DND-41 (cell line): ENCODE measurements around the gene ACSL3.

Source experiments
- ATAC-seq: fragments of 200-7000 bp; cut with Tn5 transposase; 3 replicates; pipeline ENCODE4 v1.9.1; 2021; ENCODE audit warnings: low read depth; ENCODE audit not compliant: insufficient read depth
- DNase-seq: peaks from one replicate; pipeline ENCODE4 v3.0.0-alpha.2; 2020
- H2AFZ ChIP-seq: 2 replicates; pipeline ENCODE4 v1.6.0; 2012; ENCODE audit warnings: low read depth, low read length
- H3K27ac ChIP-seq: 2 replicates; pipeline ENCODE4 v1.5.1; 2012; ENCODE audit warnings: low read length, inconsistent platforms
- H3K27me3 ChIP-seq: fragments of 200-600 bp; sonication (generic); 2 replicates; pipeline ENCODE4 v1.6.0; 2012; ENCODE audit warnings: low read length, mild to moderate bottlenecking, inconsistent platforms; ENCODE audit not compliant: insufficient read depth, poor library complexity
- H3K36me3 ChIP-seq: 2 replicates; pipeline ENCODE4 v1.5.1; 2012; ENCODE audit warnings: low read length, inconsistent platforms; ENCODE audit not compliant: insufficient read depth
- H3K4me1 ChIP-seq: 2 replicates; pipeline ENCODE4 v1.5.1; 2012; ENCODE audit warnings: mild to moderate bottlenecking, low read length; ENCODE audit not compliant: insufficient read depth
- H3K4me2 ChIP-seq: 2 replicates; pipeline ENCODE4 v1.6.0; 2012; ENCODE audit warnings: mild to moderate bottlenecking, moderate library complexity, low read length, inconsistent platforms; ENCODE audit not compliant: insufficient read depth
- H3K4me3 ChIP-seq, 2 experiments: fragments of 200-600 bp in 1 of 2; shearing (Covaris generic) in 1 of 2; 2 replicates each; pipeline ENCODE4 v1.5.1; 2012 to 2016; ENCODE audit warnings: inconsistent platforms in 2 of 2, low read length in 2 of 2, mild to moderate bottlenecking in 2 of 2, low read depth in 1 of 2, moderate library complexity in 1 of 2
- H3K79me2 ChIP-seq: 2 replicates; pipeline ENCODE4 v1.6.0; 2012; ENCODE audit warnings: low read length, inconsistent platforms; ENCODE audit not compliant: insufficient read depth
- H3K9ac ChIP-seq: 2 replicates; pipeline ENCODE4 v1.6.0; 2012; ENCODE audit warnings: low read depth, mild to moderate bottlenecking, inconsistent platforms, low read length, moderate library complexity
- H3K9me3 ChIP-seq: 2 replicates; pipeline ENCODE4 v1.5.1; 2012; ENCODE audit warnings: low read length, moderate library complexity, mild to moderate bottlenecking, inconsistent platforms; ENCODE audit not compliant: insufficient read depth, severe bottlenecking
- H4K20me1 ChIP-seq: 2 replicates; pipeline ENCODE4 v1.6.0; 2012; ENCODE audit warnings: low read length; ENCODE audit not compliant: insufficient read depth
- EZH2 ChIP-seq: IDR thresholded peaks from 3 replicates; pipeline ENCODE4 v1.6.1; 2012; ENCODE audit warnings: borderline replicate concordance, low read depth, mild to moderate bottlenecking, moderate library complexity, low read length, inconsistent platforms; ENCODE audit not compliant: severe bottlenecking
- TF ChIP-seq, protein P1 (sequence below): IDR thresholded peaks from 2 replicates; pipeline ENCODE4 v1.5.1; 2012; ENCODE audit warnings: borderline replicate concordance, low read length, moderate library complexity, mild to moderate bottlenecking; ENCODE audit not compliant: poor library complexity, severe bottlenecking; ENCODE audit errors: extremely low read depth

Gene ACSL3

DNA sequence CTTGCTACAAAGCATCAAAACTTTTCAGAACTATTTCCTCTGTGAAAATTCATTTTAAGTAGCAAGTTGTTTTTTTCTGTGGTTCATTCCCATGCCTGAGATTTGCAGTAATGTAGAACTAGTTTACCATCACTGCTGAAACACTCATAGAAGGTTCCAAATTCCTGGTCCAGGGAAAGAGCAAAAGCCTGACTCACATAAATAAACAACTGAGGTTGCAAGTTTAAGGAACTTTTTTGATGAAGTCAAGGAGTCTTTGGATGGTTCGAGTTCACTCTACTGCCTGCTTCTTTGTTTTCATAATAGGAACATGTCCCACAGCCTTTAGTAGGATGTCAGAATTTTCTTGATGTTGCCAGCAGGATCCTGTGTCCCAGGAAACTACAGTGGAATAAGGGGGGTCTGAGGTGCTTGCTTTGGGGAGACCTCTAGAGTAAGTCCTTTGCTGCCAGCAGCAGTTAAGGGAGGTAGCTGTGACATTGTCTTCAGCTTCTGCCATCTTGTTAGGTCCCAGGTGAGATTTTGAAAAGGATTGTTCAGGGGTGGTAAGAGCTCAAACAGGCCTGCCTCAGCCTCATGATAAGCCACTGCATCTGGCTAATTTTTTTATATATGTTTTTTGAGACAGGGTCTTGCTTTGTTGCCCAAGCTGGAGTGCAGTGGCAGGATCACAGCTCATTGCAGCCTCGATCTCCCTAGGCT, 43.9 kb downstream of the ACSL3 start:
- H4K20me1 ChIP-seq: peaks cover 33% of the 10 kb centered on the region; the same call in 1 of the 2 replicates
- H3K27ac ChIP-seq: no peak overlapping the region
- H3K4me3 ChIP-seq: no peak overlapping the region
- H3K4me2 ChIP-seq: no peak overlapping the region
- no peak for ATAC-seq
- H3K27me3 ChIP-seq: no peaks in the 10 kb centered on the region
- no peak overlapping the region for H3K9ac ChIP-seq
- peaks cover 18% of the 10 kb centered on the region for H3K4me1 ChIP-seq
- no peak overlapping the region for H2AFZ ChIP-seq
- TF ChIP-seq, protein P1, sequence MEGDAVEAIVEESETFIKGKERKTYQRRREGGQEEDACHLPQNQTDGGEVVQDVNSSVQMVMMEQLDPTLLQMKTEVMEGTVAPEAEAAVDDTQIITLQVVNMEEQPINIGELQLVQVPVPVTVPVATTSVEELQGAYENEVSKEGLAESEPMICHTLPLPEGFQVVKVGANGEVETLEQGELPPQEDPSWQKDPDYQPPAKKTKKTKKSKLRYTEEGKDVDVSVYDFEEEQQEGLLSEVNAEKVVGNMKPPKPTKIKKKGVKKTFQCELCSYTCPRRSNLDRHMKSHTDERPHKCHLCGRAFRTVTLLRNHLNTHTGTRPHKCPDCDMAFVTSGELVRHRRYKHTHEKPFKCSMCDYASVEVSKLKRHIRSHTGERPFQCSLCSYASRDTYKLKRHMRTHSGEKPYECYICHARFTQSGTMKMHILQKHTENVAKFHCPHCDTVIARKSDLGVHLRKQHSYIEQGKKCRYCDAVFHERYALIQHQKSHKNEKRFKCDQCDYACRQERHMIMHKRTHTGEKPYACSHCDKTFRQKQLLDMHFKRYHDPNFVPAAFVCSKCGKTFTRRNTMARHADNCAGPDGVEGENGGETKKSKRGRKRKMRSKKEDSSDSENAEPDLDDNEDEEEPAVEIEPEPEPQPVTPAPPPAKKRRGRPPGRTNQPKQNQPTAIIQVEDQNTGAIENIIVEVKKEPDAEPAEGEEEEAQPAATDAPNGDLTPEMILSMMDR: no peak
- no peak for TF ChIP-seq EZH2
- H3K9me3 ChIP-seq: no peaks in the 10 kb centered on the region
- no peak for DNase-seq
- H3K36me3 ChIP-seq: peaks cover 32% of the 10 kb centered on the region
- peaks cover 87% of the 10 kb centered on the region for H3K79me2 ChIP-seq

DNA sequence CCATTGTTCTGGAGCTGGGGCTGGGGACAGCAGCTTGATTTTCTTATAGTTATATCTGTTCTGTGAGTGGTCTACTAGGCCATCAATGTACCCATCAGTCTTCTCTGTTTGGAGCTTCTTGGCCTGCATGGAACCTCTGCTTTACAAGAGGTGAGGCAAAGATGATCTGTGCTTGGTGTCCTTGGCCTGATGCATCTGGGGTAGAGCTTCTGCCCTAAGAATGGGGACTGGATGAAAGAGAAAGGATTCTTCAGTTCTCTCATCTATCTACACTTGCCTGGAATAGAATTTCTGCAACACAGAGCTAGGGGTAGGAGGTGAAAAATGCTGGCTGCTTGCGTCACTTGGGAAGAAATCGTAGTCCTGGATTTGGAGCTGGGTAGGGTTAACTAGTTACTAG, 46.2 kb downstream of the ACSL3 start:
- TF ChIP-seq, protein P1: no peak
- TF ChIP-seq EZH2: no peak
- H3K27ac ChIP-seq: no peak overlapping the region
- no peak overlapping the region for H3K4me2 ChIP-seq
- ATAC-seq (no peak), DNase-seq (no peak)
- peaks cover 19% of the 10 kb centered on the region for H3K4me1 ChIP-seq
- no peaks in the 10 kb centered on the region for H3K9me3 ChIP-seq
- no peak overlapping the region for H3K4me3 ChIP-seq
- H3K79me2 ChIP-seq: peaks cover 94% of the 10 kb centered on the region
- no peak overlapping the region for H2AFZ ChIP-seq
- no peaks in the 10 kb centered on the region for H3K27me3 ChIP-seq
- no peak overlapping the region for H3K9ac ChIP-seq
- H3K36me3 ChIP-seq: peaks cover 39% of the 10 kb centered on the region
- H4K20me1 ChIP-seq: peaks cover 25% of the 10 kb centered on the region; the same call in 1 of the 2 replicates

DNA sequence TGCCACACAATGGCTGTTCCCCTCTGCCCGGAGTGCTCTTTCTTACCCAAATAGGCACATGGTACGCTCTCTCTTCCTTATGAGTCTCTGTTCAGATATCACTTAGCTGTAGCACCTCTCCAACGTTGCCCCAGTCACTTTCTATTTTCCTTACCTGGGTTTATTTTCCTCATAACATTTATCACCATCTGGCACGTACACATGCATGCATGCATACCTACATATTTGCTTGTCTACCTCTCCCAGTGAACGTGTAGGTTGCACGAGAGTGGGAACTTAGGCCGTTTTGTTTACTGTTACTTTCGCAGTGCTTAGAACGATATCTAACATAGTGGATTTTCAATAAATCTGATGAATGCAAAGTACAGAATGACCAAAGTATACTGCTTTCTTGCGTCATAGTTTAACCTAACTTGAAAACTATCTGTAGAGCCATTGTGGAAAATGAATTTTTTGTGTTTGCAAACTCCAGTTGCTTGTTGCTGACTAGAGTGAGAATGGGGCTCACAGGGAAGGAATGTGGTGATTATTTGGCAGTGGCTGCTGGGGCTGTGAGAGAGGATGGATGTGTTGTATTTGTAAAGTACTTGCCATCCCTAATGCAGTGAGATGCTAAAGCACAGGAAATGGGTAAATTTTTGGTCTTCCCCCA, 47.1 kb downstream of the ACSL3 start:
- H3K4me2 ChIP-seq: no peak overlapping the region
- H3K27me3 ChIP-seq: no peaks in the 10 kb centered on the region
- peaks cover 29% of the 10 kb centered on the region; the same call in 1 of the 2 replicates for H4K20me1 ChIP-seq
- TF ChIP-seq EZH2: no peak
- TF ChIP-seq, protein P1: no peak
- no peak overlapping the region for H2AFZ ChIP-seq
- no peak overlapping the region for H3K9ac ChIP-seq
- no peak for DNase-seq
- H3K36me3 ChIP-seq: peaks cover 43% of the 10 kb centered on the region
- ATAC-seq: no peak
- no peak overlapping the region for H3K4me3 ChIP-seq
- no peaks in the 10 kb centered on the region for H3K9me3 ChIP-seq
- peaks cover 19% of the 10 kb centered on the region for H3K4me1 ChIP-seq
- H3K79me2 ChIP-seq: peaks cover 94% of the 10 kb centered on the region
- no peak overlapping the region for H3K27ac ChIP-seq
